NCI-H1436 treated with DMSO at 0.1 percent for 48 hours (cell line): ENCODE data around the gene ARHGAP28.

Experiments
- DNase-seq: peaks from one replicate; lab custom pipeline; 2025; lab: John Stamatoyannopoulos, UW

ARHGAP28 gene, protein sequence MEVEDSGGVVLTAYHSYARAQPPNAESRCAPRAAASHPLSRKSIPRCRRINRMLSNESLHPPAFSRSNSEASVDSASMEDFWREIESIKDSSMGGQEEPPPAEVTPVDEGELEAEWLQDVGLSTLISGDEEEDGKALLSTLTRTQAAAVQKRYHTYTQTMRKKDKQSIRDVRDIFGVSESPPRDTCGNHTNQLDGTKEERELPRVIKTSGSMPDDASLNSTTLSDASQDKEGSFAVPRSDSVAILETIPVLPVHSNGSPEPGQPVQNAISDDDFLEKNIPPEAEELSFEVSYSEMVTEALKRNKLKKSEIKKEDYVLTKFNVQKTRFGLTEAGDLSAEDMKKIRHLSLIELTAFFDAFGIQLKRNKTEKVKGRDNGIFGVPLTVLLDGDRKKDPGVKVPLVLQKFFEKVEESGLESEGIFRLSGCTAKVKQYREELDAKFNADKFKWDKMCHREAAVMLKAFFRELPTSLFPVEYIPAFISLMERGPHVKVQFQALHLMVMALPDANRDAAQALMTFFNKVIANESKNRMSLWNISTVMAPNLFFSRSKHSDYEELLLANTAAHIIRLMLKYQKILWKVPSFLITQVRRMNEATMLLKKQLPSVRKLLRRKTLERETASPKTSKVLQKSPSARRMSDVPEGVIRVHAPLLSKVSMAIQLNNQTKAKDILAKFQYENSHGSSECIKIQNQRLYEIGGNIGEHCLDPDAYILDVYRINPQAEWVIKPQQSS

DNA sequence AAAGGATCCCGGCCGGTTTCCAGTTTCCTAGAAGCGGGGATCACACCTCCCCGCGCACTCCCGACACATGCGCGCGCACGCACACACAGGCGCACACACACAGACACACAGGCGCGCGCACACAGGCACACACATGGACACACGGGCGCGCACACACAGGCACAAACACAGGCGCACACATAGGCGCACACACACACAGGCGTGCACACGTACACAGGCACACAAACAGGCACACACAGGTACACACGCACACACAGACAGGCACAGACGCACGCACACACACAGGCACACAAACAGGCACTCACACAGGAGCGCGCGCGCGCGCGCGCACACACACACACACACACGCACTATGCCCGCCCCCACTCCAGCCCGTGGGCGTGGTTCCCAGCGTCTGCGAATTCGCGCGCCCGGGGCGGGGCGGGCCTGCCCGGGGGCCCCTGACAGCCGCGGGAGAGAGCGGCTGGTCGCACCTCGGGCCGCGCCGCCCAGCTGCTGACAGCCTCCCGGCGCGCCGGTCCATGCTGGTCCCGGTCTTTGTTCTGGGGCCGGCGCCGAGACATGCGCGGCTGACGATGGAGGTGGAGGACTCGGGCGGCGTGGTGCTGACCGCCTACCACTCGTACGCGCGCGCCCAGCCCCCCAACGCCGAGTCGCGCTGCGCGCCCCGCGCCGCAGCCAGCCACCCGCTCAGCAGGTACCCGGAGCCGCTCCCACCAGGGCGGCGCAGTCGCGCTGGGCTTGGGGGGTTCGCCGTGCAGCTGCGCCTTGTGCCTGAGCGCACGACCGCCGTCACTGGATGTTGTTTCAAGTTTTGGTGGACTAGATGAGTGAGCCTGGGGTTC is at the start of gene ARHGAP28:
TSS of gene ARHGAP28 (plus strand) at position 470 of the 845 bp plus-strand sequence. CDS start at position 576, 106 bp downstream.
- no peak for DNase-seq

DNA sequence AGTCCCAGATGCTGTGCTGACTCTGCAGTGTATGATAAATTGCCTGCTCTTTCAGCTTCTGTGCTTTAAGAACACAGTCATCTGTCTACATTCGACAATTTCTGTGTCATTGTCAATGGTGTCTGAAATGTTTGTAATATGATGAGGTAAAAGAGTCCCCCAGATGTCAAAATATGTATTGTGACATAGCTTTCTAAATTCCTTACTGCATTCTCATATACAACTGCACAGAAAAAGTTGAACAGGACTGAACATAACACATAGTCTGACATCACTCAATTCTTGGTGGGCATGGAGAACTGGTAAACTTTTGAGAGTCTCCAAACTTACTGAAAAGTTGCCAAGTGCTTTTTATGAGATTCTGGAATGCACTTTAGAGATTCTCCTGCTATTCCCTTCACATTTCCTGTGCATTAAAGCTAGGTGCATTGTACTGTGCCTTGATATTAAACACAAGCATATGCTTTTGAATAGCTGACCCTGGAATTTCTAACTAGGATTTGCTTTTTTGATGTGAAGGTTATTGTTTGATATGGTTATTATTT is 48.1 kb upstream of the ARHGAP28 start:
- DNase-seq = no peak

DNA sequence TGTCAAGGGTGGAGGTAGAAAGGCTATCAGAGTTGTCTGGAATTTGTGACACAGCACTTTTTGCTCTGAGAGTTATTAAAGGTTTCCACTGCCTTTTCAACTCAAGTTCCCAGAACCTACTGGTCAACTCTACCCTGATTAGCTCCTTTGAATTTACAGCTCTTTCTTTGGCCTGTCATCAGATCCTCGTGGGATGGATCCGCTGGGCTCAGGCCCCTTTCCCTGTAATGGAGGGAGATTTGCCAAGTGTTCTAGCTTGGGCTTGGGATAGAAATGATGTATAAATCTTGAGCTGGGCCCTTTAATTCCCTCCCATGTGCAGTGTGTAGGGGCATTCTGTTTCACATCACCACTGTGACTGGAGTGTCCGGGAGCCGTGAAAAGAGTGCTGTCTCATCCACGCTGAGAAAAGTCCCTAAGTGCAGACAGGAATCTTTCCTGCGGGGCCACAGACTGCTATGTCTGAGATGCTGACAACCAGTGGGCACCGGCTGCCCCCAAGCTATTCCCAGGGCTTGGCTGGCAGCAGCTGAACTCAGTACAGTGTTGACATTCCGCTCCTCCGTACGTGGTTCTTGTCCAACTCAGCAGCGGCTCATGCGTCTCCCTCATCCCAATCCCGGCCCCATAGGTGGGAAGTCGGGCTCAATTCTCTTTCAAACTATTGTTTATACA is 46.9 kb upstream of the ARHGAP28 start:
- DNase-seq = no peak

DNA sequence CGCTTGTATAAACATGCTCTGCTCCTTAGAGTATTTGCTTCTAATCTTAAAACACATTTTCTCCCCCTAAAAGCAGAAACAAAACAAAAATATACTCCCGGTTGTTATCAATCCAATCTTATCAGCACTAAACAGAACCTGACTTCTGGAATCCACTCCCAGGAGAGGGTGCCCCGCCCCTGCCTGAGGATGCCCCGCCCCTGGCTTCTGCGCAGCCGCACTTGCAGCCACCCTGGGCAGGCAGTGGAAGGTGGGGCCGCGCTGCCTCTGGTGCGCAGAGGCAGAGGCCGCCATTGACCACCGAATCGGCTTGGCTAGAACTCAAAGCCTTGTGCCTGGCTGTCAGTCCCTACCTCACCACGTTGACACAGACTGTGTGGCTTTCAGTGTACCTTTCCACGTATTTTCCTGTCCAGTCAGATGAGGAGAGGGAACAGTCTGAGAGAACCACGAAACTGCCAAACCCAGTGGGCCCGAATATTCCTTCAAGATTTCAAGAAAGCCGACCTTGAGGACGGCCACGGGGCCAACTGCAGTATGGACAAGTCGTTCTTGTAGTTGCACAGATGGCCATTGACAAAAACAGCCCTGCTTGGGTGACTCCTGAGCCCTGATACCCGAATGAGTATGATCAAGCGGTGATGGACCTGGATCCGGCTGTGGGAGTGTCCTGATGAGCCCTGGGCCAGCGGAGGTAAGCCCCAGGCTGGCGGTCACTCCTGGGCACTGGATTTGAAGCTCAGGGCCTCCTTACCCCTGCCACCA is 46.2 kb upstream of the ARHGAP28 start:
- DNase-seq = no peak

DNA sequence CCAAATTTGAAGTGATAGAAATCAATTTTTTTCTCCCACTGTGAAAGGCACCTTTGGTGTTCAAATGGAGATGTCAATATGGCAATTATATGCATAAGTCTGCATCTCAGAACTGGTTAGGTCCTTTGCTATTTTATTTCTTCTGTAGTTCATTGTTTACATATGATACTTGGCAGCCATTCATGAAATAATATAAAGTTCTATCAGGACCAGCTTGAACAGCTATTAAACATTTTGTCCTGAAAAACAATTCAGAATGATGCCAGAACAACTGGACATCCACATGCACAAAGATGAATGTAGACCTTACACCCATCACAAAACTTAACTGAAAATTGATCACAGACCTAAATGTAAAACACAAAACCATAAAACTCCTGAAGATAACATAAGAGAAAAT is 41.8 kb upstream of the ARHGAP28 start:
- no peak for DNase-seq

DNA sequence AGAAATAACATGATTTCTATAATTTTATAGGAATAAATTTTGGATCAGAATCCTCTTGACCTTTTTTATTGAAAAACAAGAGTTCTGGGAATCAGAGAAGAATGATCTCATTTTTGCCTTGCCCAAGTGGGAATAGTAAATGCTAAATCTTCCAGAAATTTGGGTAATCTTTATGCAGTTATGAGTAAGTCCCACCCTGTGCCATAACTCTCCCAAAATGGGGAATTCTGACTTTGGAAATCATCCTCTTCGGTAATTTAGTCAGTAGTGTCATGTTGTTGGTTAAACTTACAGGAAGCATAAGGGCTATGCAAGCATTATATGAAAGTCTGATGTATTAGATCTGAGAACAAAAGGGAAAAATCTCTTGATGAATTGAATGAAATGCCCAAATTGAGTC is 20.6 kb upstream of the ARHGAP28 start:
- DNase-seq = no peak

DNA sequence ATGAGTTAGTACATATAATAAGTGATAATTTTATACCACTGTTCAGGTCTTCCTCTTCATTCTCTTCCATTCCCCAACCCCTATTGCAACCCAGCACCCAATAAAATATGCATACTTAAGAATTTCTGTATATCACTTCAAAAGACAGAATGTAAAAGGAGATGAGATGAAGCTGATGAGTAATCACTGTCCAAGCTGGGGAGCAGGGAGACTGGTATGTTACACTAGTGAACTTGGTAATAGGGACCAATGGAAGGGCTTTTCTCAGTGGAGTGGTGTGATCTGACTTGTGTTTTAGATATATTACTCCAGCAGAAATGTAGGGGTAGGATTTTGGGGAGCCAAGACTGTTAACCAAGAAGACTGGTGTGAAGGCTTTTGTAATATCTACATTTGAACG is 18.0 kb upstream of the ARHGAP28 start:
- no peak for DNase-seq

DNA sequence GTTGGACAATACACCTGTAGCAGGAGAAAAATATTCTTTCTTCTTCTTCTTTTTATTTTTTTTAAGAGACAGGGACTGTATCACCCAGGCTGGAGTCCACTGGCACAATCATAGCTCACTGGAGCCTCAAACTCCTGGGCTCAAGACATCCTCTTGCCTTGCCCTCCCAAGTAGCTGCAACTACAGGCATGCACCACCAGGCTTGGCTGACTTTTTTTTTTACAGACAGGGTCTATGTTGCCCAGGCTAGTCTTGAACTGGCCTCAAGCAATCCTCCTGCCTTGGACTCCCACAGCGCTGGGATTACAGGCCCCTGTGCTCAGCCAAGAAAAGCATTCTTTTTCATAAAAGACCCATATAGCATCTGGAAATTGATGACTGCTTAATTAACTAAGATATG is 17.1 kb upstream of the ARHGAP28 start:
- no peak for DNase-seq

DNA sequence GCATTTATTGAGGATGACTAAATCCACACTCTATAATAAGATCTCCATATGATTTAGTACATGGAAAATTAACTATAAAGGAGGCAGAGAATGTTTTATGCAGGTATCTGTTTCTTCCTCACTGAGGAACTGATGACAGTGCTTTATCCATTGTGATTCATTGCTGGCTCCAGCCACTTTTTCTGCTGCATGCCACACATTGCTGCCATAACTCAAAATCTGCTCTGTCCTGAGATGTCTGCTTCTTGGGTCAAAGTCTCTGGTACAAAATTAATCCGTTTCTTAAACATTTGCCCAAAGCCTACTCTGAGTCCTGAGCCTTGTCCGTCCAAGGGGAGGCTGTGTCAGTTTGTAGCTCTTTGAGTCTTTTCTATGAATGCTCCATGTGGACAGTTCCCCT is 15.5 kb upstream of the ARHGAP28 start:
- DNase-seq = no peak

DNA sequence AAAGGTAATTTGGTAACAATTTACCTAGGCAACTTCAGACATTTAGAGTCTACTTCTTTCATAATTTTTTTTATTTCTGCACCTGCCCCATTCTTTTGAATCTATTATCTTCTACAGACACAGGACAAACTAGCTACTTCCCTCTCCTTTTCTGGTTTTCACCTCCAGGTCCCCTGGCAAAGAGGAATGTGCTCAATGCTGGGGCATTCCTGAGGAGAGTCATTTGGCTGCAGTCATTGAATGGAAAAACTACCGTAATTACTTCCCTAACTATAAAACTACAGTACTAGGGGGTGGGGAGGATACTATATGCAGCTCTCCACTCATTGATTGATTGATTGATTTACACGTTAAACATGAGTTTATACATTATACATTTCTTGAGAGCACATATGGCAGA is 11.2 kb upstream of the ARHGAP28 start:
- no peak for DNase-seq

DNA sequence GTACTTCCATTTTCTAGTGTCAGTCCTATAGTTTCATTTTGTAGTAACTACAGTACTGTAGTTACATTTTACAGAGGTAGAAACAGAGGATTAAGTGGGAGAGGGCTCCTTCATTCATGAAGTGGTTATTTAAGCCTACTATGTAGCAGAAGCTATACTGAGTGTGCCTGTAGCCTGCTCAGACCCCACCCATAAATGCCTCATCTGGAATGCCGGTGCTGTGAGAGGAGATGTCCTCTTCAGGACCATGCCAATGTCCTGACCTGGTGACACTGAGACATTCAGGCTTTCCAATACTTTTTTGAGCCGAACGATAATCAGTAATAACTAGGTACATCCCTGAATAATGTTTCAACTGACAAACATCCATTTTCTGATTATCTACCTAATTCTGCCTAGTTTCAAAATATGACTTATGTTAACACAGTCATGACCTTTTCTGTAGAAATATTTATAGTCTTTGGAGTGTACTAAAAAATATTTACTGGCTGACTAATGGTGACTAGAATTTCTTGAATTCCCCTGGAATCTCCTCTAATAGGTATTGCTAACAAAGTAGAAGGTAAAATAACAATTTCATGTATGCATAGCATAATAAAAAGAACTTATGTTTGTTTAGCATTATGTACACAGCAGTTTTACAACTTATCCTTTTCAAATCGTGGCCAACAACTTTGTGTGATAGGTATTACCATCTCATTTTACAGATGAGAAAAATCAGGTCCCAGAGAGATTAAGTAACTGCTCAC is 10.2 kb upstream of the ARHGAP28 start:
- no peak for DNase-seq

DNA sequence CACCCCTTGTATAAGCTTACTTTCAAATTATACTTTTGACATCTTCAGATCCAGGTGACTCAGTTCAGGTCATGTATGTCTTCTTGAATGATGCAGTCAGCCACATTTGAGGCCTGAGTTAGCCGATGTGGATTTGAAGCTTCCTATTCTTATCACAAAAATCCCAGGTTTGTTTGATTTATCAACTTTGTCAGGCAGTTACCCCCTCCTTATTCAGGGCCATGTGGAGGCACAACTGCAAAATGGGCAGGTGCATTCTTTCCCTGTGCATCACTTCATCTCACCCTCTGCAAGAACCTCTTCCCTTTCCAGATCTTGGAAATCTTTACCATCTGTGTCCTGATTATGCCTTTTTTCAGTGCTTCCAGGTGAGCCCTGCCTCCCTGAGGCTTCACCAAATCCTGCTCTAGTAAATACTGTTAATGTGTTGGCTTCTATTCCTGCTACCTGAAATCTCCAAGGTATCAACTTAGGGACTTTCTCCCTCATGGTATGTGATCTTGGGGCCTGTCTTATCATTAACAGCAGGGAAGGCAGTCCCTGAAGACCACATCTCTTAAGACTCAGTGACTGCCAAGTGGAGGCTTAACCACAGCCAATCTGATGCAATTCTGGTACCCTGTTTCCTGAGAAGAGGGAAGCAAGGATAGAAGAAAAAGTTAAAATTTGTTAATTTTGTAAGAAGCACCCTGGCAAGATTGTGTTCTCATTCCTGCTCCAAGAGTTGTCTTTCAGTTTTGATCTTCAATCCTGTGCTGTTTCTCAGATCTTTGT is 9.4 kb upstream of the ARHGAP28 start:
- no peak for DNase-seq

DNA sequence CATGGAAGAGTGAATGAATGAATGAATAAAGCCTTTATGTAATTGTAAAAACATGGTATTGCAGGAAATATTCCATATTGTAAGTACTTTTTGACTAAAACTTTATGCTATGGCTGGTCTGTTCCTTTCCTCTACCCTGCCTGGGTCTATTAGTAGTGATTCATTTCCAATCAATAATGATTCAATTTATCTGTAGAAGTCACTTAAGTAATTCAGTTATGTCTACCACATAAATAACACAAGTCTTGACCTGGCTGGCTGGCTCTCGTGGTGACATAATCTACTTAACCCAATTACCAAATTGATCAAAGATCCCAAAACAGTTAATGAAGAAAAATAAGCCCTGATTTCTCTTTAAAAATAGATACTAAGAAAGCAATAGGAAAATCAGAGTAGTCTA is 7.8 kb upstream of the ARHGAP28 start:
- DNase-seq = no peak

DNA sequence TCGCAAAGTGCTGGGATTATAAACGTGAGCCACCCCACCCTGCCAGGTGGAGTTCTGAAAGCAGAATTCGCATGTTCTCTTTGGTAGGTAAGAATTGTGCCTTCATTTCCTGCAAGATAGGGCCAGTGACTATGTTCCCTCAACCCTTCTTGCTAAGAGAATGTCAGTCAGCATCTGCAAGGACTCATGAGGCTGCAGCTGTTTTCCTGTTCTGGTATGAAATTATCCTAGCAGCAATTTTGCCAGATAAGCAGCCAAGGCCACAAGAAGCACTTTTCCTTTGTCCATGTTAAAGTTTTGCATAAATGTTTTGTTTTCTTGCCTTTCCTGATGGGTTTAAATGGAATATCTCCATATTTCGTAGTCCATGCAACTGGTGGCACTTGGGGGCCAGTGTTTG is 6.8 kb upstream of the ARHGAP28 start:
- DNase-seq = no peak

DNA sequence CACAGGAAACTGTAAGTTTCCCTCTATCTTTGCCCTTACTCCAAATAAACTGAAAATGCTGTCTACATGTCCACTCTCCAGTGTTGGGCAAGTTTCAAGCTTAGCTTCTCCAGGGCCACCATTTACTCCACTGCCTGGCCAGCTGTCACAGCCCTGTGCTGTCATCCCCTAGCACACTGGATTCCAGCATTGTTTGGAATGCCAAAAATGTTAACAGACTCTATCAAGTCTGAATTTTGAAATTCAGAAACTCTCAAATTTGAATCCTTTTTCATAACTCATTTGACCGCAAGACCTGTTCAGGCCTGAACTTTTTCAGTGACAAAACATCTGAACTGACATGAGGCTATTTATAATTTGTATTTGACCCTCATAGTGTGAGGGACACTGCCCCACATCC is 5.2 kb upstream of the ARHGAP28 start:
- no peak for DNase-seq

DNA sequence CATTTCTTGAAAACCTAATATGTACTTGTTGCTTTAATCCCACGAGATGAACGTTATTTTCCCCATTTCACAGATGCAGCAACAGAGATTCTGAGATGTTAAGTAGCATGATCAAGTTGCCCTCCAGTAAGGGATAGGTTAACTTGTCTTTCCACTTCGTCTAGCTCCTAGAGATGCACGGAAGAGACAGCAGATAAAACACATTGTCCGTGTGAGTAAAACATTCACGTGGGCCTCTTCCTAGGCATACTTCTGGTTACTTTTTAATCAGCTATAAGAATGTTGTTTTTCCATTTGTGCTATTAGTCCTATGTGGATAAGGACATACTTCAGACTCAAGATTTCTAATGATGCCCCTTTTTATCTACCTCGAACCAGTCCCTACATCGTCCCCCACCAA is 1.2 kb upstream of the ARHGAP28 start:
- DNase-seq = no peak

DNA sequence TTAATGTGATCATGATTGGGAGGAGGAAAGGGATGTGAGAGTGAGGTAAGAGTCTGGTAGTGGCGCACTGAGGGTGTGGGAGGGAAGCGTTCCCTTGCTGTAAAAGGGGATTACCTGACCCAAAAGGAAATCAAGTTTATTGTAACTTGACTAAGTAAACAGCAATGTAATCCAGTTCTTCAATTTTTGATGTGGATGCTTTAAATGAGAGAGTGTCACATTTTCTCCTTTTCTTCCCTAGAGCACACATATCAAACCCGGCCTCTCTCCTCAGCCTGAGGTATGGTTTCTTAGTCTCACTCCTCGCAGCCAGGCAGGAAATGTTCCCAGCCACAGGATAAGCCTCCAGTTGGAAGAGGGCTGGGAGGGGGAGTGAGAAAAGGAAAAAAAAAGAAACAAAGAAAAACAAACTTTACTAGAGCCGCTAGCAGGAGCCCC is 688 bp upstream of the ARHGAP28 start:
- DNase-seq = no peak

DNA sequence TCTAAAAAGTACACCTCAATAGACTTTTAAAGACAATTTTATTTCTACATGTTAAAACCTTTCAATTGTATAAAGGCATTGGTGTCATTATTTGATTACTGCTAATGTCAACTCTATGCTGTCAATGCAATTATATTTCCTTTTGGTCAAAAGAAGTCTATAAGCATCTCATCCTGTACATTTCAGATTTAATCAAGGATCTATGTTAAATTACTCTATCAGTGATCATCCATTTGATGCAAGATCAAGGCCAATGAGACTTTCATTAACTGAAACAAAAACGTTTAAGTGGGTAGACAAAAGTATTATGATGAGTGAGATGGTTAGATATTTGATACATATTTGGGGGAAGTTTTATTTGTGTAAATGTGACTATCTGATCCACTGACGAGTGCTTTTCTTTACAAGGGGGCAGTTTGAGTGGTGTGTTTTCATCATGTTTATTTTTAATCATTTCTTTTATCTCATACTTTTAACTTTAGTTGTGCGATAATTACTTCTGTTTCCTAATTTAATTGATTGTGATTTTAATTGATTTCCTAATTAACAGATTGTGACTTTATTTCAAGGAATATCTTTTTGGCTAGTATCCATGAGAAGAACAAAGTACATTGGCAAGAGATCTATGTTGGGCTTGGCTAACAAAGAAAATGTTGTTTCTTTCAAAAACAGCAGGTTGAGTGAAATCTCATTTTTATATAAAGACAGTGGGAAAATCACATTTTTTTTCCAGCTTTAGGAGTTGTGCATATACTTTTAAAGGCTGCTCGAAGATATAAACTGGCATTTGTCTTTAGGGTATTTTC is 1.1 kb downstream of the ARHGAP28 start:
- DNase-seq = no peak

DNA sequence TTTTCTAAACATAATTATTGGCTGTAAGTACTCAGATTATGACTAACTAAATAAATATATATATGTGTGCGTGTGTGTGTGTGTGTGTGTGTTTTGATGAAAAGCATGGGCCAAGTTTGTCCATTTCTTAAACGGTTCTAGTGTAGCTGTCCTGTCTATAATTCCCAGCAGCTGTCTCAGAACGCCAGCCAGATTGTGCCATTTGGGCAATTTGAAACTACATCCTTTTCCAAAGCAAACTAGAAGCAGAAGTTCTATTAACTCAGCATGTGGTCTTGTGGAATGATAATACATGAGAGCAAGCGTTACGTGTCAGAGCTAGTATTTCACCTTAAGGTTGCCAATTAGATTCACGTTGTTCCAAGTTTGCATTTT is 1.7 kb downstream of the ARHGAP28 start:
- DNase-seq = no peak
